Left renal cortex interstitium (tissue), 4 donors: ENCODE data around the gene GAB1. TPM values are rescaled to one million over a fixed set of nuclear protein-coding genes. Genes with fewer than 3 reads are reported as not detected.

Experiments used
- DNase-seq, 4 donors: peaks; one replicate each; pipeline ENCODE4 v3.0.0-alpha.2; 2013; ENCODE audit warnings: low read depth in 4 of 4, low spot score in 2 of 4, missing footprints in 1 of 4
- polyA plus RNA-seq, 4 donors: library from polyadenylated mRNA; unstranded; fragments of 120-200 nt; gene quantifications; one replicate each; pipeline ENCODE4 v1.2.1, GENCODE V29; 2013; ENCODE audit not compliant: insufficient read length in 4 of 4

GAB1 gene
- polyA plus RNA-seq, 4 donors = 37.3 to 53.0 (median 47.9) TPM

- no peak for DNase-seq
These were observed 136.9 kb downstream of the GAB1 start for GRCh38 chr4:143473334-143474126.

GRCh38 chr4:143477487-143477886 lies 140.8 kb downstream of the GAB1 start:
- DNase-seq = no peak

- DNase-seq = no peak
These were observed 144.7 kb downstream of the GAB1 start for GRCh38 chr4:143481361-143481760.

- peak in 3 of 4 donors; percentile 11 to 23 (median 18) for DNase-seq
These were observed 146.2 kb downstream of the GAB1 start for GRCh38 chr4:143482840-143483239.

- DNase-seq = no peak
These were observed 149.6 kb downstream of the GAB1 start for GRCh38 chr4:143486314-143486713.

GRCh38 chr4:143488687-143489086 lies 152.0 kb downstream of the GAB1 start:
- DNase-seq = no peak

GRCh38 chr4:143489106-143489505 lies 152.4 kb downstream of the GAB1 start:
- no peak for DNase-seq

GRCh38 chr4:143498021-143498420 lies 161.3 kb downstream of the GAB1 start:
- no peak for DNase-seq

- DNase-seq = no peak
These were observed 165.6 kb downstream of the GAB1 start for GRCh38 chr4:143502231-143502630.

GRCh38 chr4:143506031-143506430 lies 169.4 kb downstream of the GAB1 start:
- no peak for DNase-seq

GRCh38 chr4:143511906-143512305 lies 175.2 kb downstream of the GAB1 start:
- no peak for DNase-seq

GRCh38 chr4:143512978-143513313 lies 176.3 kb downstream of the GAB1 start:
- DNase-seq = no peak

- DNase-seq = peak; percentile 96 to 99 (median 98)
These were observed 176.9 kb downstream of the GAB1 start, which contains the start of gene SMARCA5 for GRCh38 chr4:143513314-143514168. SMARCA5 (plus strand) TSS chr4:143513702; CDS start chr4:143513925, 223 bp downstream.

GRCh38 chr4:143514169-143514495 lies 177.5 kb downstream of the GAB1 start:
- DNase-seq = peak in 3 of 4 donors; percentile 22 to 65 (median 28)

- DNase-seq = peak in 3 of 4 donors; percentile 49 to 52 (median 52)
These were observed 177.8 kb downstream of the GAB1 start for GRCh38 chr4:143514497-143514896.

- peak in 1 of 4 donors; percentile 15 for DNase-seq
These were observed 178.2 kb downstream of the GAB1 start for GRCh38 chr4:143514901-143515300.

- DNase-seq = no peak
These were observed 179.2 kb downstream of the GAB1 start for GRCh38 chr4:143515905-143516304.

- DNase-seq = no peak
These were observed 181.1 kb downstream of the GAB1 start for GRCh38 chr4:143517764-143518163.
